Hepatocyte (in vitro differentiated cells): ENCODE results near the gene BMX. TPM values are rescaled to one million over a fixed set of nuclear protein-coding genes. Genes with fewer than 3 reads are reported as not detected.

ENCODE experiments used
- DNase-seq: peaks from one replicate; pipeline ENCODE4 v3.0.0-alpha.2; 2016; ENCODE audit warnings: low spot score
- H2AFZ ChIP-seq: fragments of 200-600 bp; sonication (generic); 2 replicates; pipeline ENCODE4 v1.6.0; 2016; ENCODE audit warnings: antibody characterized with exemption, mild to moderate bottlenecking
- H3K27ac ChIP-seq: fragments of 200-600 bp; sonication (generic); 2 replicates; pipeline ENCODE4 v1.5.1; 2016; ENCODE audit warnings: mild to moderate bottlenecking
- H3K27me3 ChIP-seq: fragments of 200-600 bp; sonication (generic); 2 replicates; pipeline ENCODE4 v1.6.1; 2016
- H3K36me3 ChIP-seq: fragments of 200-600 bp; sonication (generic); replicated peaks from 2 replicates; pipeline ENCODE4 v1.5.1; 2016; ENCODE audit warnings: low read depth; ENCODE audit not compliant: insufficient read depth
- H3K4me1 ChIP-seq: fragments of 200-600 bp; sonication (generic); 2 replicates; pipeline ENCODE4 v1.5.1; 2016; ENCODE audit warnings: mild to moderate bottlenecking, moderate library complexity; ENCODE audit not compliant: insufficient read depth
- H3K4me2 ChIP-seq: fragments of 200-600 bp; sonication (generic); 2 replicates; pipeline ENCODE4 v1.6.0; 2016
- H3K4me3 ChIP-seq: fragments of 200-600 bp; sonication (generic); 2 replicates; pipeline ENCODE4 v1.5.1; 2016; ENCODE audit warnings: mild to moderate bottlenecking
- H3K79me2 ChIP-seq: fragments of 200-600 bp; sonication (generic); 2 replicates; pipeline ENCODE4 v1.6.0; 2017; ENCODE audit warnings: mild to moderate bottlenecking
- H3K9me2 ChIP-seq: fragments of 200-600 bp; sonication (generic); replicated peaks from 2 replicates; pipeline ENCODE4 v1.6.0; 2017; ENCODE audit warnings: mild to moderate bottlenecking; ENCODE audit not compliant: insufficient read depth
- H3K9me3 ChIP-seq: fragments of 200-600 bp; sonication (generic); 2 replicates; pipeline ENCODE4 v1.5.1; 2016; ENCODE audit warnings: low read depth, mild to moderate bottlenecking
- H4K20me1 ChIP-seq: fragments of 200-600 bp; sonication (generic); 2 replicates; pipeline ENCODE4 v1.6.0; 2016; ENCODE audit warnings: mild to moderate bottlenecking; ENCODE audit not compliant: insufficient read depth, poor library complexity, severe bottlenecking
- EZH2 ChIP-seq: fragments of 200-600 bp; sonication (generic); IDR thresholded peaks from 2 replicates; pipeline ENCODE4 v1.6.1; 2016; ENCODE audit warnings: antibody characterized with exemption, mild to moderate bottlenecking, borderline replicate concordance
- EZH2phosphoT487 ChIP-seq: fragments of 200-600 bp; sonication (generic); IDR thresholded peaks from one replicate; pipeline ENCODE4 v1.6.1; 2018; ENCODE audit warnings: antibody characterized with exemption, mild to moderate bottlenecking, low read depth, moderate library complexity; ENCODE audit not compliant: unreplicated experiment, severe bottlenecking
- WGBS: methylation state at CpG from one replicate; pipeline ENCODE4 v1.1.6; 2016; ENCODE audit warnings: low lambda C conversion rate; ENCODE audit errors: missing lambda C conversion rate; 5-methylcytosine and 5-hydroxymethylcytosine counted together
- polyA plus RNA-seq: library from polyadenylated mRNA; unstranded; fragments of >200 nt; fragmentation: Nextera tagmentation; extraction: Ambion mirVana; gene quantifications from 2 replicates; pipeline ENCODE4 v1.2.1, GENCODE V29; 2016
- total RNA-seq: library from RNA; depleted of rRNA; stranded (reverse); fragments of >200 nt; gene quantifications from 2 replicates; pipeline ENCODE4 v1.2.3, GENCODE V29; 2014
- TF ChIP-seq, protein P1 (sequence below): fragments of 200-600 bp; sonication (generic); IDR thresholded peaks from 2 replicates; pipeline ENCODE4 v1.5.1; 2016; ENCODE audit warnings: antibody characterized with exemption, mild to moderate bottlenecking; ENCODE audit not compliant: poor library complexity

BMX gene
- total and polyA plus RNA-seq, 2 experiments from 2014 or later, result 0.07 TPM; not detected in 1

DNA sequence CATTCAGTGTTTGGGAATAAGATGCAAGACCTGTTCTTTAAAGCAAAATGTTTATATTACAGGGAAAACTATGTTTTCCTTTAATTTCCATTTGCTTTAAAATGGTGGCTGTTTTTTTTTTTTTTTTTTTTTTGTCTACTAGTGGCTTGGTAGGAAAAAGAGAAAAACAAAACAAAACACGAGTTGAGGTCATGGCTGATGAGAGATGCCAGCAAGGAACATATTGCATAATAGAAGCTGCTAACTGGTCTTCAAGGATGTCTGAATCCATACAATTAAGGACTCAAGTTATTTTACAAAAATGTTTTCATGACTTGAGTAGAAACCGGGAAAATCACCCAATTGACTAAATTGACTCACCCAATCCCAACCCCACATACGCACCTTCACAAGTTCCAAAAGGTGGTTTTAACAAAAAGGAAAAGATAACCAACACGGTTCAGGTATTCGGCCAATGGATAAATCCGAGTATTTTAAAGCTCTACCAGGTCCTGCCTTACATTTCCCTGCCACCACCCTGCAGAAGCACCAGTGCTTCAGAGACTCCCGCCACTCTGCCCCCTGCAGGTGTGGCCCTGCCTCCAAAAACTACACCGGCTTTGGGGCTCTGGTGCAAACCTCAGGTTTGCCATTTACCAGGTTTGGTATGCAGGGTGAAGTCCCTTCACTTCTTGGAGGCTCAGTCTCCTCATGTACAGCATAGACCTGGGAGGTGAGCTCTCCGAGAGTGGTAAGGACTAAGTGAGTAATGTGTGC lies 34.5 kb upstream of the BMX start:
- no peaks in the 10 kb centered on the region for H3K36me3 ChIP-seq
- no peaks in the 10 kb centered on the region for H3K9me3 ChIP-seq
- TF ChIP-seq, protein P1, sequence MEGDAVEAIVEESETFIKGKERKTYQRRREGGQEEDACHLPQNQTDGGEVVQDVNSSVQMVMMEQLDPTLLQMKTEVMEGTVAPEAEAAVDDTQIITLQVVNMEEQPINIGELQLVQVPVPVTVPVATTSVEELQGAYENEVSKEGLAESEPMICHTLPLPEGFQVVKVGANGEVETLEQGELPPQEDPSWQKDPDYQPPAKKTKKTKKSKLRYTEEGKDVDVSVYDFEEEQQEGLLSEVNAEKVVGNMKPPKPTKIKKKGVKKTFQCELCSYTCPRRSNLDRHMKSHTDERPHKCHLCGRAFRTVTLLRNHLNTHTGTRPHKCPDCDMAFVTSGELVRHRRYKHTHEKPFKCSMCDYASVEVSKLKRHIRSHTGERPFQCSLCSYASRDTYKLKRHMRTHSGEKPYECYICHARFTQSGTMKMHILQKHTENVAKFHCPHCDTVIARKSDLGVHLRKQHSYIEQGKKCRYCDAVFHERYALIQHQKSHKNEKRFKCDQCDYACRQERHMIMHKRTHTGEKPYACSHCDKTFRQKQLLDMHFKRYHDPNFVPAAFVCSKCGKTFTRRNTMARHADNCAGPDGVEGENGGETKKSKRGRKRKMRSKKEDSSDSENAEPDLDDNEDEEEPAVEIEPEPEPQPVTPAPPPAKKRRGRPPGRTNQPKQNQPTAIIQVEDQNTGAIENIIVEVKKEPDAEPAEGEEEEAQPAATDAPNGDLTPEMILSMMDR, result no peak
- H3K9me2 ChIP-seq, result no peaks in the 10 kb centered on the region
- no peaks in the 10 kb centered on the region for H3K79me2 ChIP-seq
- DNase-seq, result no peak
- peaks cover 11% of the 10 kb centered on the region for H3K4me1 ChIP-seq
- peak overlapping the region; percentile 19 for H3K4me2 ChIP-seq
- no peaks in the 10 kb centered on the region for H4K20me1 ChIP-seq
- no peak overlapping the region for H3K27ac ChIP-seq
- H3K4me3 ChIP-seq, result no peak overlapping the region
- no peak overlapping the region for H2AFZ ChIP-seq
- 79% methylated on average over 9 of the region's 9 CpGs for WGBS
- H3K27me3 ChIP-seq, result no peaks in the 10 kb centered on the region

DNA sequence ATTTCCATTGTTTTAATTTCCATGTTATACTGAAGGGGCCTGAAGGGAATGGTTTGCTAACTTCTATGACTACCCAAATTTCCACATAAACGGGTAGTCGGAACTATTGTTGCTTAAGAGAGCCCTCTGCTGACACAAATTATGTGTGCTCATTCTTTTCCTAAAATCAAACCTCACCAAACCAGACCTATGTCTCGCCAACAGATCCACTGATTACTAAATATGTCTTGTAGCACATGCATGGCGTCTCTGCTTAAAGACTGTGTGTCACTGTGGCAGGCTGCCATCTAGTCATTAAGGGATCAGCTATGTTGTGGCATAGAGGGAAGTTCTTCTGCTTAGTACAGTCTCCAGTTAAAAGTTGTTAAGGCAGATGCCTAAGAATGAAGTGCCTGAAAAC lies 32.6 kb upstream of the BMX start:
- DNase-seq, result peak; percentile 62
- Histone ChIP-seq H3K79me2 (no peaks in the 10 kb centered on the region), H3K4me2 (no peak overlapping the region), H3K27ac (no peak overlapping the region), H3K4me1 (peaks cover 11% of the 10 kb centered on the region), H3K4me3 (no peak overlapping the region), H3K27me3 (no peaks in the 10 kb centered on the region), H3K9me3 (no peaks in the 10 kb centered on the region), H3K36me3 (no peaks in the 10 kb centered on the region), H2AFZ (no peak overlapping the region), H3K9me2 (no peaks in the 10 kb centered on the region), H4K20me1 (no peaks in the 10 kb centered on the region)
- TF ChIP-seq, protein P1, result peak; percentile 74
- no peak for TF ChIP-seq EZH2phosphoT487
- WGBS, result 33% methylated on average over 4 of the region's 4 CpGs

DNA sequence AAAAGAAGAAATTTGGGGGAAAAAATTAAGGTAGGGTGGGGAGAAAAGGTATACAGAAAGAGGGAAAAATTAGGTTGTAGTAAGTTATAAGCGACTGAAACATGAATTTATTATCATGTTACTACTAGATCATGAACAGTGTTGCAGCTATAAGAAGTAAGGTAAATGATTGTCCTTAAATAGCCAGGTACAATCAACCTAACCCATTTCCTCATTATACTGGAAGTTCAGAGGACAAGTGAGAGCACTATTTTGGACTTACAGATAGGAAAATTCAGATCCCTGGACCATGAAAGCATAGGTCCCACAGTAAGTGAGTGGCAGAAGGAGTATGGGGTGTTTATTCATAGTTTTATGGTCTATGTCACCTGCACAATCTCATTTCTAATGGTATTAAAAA lies 31.0 kb upstream of the BMX start:
- Histone ChIP-seq H3K79me2 (no peaks in the 10 kb centered on the region), H3K27ac (no peak overlapping the region), H3K9me2 (no peaks in the 10 kb centered on the region), H3K36me3 (no peaks in the 10 kb centered on the region), H4K20me1 (no peaks in the 10 kb centered on the region), H3K4me1 (peaks cover 9% of the 10 kb centered on the region), H3K4me3 (no peak overlapping the region), H3K4me2 (no peak overlapping the region), H3K9me3 (no peaks in the 10 kb centered on the region), H2AFZ (no peak overlapping the region), H3K27me3 (no peaks in the 10 kb centered on the region)
- TF ChIP-seq, protein P1, result no peak
- TF ChIP-seq EZH2phosphoT487 (no peak), EZH2 (no peak)
- WGBS, result 92% methylated on average over 1 of the region's 1 CpG
- DNase-seq, result no peak

DNA sequence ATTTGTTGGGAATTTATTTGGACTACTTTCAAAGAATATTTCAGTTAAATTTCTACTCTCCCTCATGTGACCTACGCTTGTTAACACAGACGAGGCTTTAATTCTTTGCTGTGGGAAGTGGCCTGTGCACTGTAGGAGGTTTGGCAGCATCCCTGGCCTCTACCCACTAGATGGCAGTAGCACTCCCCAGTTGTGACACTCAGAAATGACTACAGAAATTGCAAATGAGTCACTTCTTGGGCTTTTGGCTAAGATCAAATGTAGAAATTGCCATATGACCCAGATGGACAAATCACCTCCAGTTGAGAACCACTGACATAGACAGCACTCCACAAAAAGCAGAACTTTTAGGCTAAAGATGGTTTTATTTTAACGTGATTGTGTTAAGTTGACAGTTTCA lies 29.6 kb upstream of the BMX start:
- Histone ChIP-seq H3K4me3 (no peak overlapping the region), H3K36me3 (no peaks in the 10 kb centered on the region), H2AFZ (no peak overlapping the region), H3K9me2 (no peaks in the 10 kb centered on the region), H4K20me1 (no peaks in the 10 kb centered on the region), H3K9me3 (no peaks in the 10 kb centered on the region), H3K4me1 (no peaks in the 10 kb centered on the region), H3K4me2 (no peak overlapping the region), H3K27ac (no peak overlapping the region), H3K79me2 (no peaks in the 10 kb centered on the region), H3K27me3 (no peaks in the 10 kb centered on the region)
- 30% methylated on average over 3 of the region's 3 CpGs for WGBS
- peak; percentile 84 for DNase-seq
- TF ChIP-seq EZH2 (no peak), EZH2phosphoT487 (no peak)
- TF ChIP-seq, protein P1, result peak; percentile 90
